HEK293 (cell line): ENCODE measurements around the gene WDR35.

Experiments used
- CTCF ChIP-seq: fragments of 450-650 bp; formaldehyde crosslinking; IDR thresholded peaks from 2 replicates; pipeline ENCODE4 v1.5.1; 2016; ENCODE audit warnings: missing biosample characterization, missing genetic modification characterization
- KLF8 ChIP-seq: fragments of 450-650 bp; formaldehyde crosslinking; IDR thresholded peaks from 2 replicates; pipeline ENCODE4 v1.5.1; 2016; ENCODE audit warnings: missing biosample characterization, missing genetic modification characterization
- SP2 ChIP-seq: fragments of 450-650 bp; formaldehyde crosslinking; IDR thresholded peaks from 2 replicates; pipeline ENCODE4 v1.5.1; 2016; ENCODE audit warnings: missing biosample characterization, missing genetic modification characterization
- YY1 ChIP-seq: fragments of 450-650 bp; formaldehyde crosslinking; IDR thresholded peaks from 2 replicates; pipeline ENCODE4 v1.5.1; 2018; ENCODE audit warnings: missing biosample characterization, missing genetic modification characterization
- ZBTB7A ChIP-seq: fragments of 450-650 bp; formaldehyde crosslinking; IDR thresholded peaks from 2 replicates; pipeline ENCODE4 v1.5.1; 2016; ENCODE audit warnings: low read depth, missing biosample characterization, missing genetic modification characterization

- TF ChIP-seq CTCF (tag by site-specific recombination) (no peak), KLF8 (tag by site-specific recombination) (no peak), ZBTB7A (tag by site-specific recombination) (no peak), SP2 (no peak), YY1 (tag by site-specific recombination) (no peak)
These were observed 119.1 kb downstream of the WDR35 start for GRCh38 chr2:19870792-19871191.
